Keratinocyte (primary cell): Measurements from ENCODE around the gene CHID1.

Experiments used
- CTCF ChIP-seq, 3 experiments: IDR thresholded peaks in 1 of 3; conservative IDR thresholded peaks in 1 of 3; optimal IDR thresholded peaks in 1 of 3; 2 replicates in 2 of 3; 3 replicates in 1 of 3; pipeline versions ENCODE3 to v1.5.1; 2011; ENCODE audit warnings: low read length in 3 of 3, mild to moderate bottlenecking in 3 of 3, moderate library complexity in 2 of 3, control low read depth in 1 of 3, inconsistent platforms in 1 of 3; ENCODE audit not compliant: insufficient read depth in 2 of 3; ENCODE audit errors: extremely low read depth in 1 of 3
- EZH2 ChIP-seq: IDR thresholded peaks from one replicate; pipeline ENCODE4 v1.6.1; 2012; ENCODE audit warnings: inconsistent platforms, mild to moderate bottlenecking, low read length, moderate library complexity

GRCh38 chr11:951507-951906 is 40.9 kb upstream of the CHID1 start:
- TF ChIP-seq CTCF (optimal IDR thresholded peaks at IDR 0.05 in 1 of 3, IDR thresholded peaks at IDR 0.05 in 1 of 3, conservative IDR thresholded peaks at IDR 0.05 in 1 of 3; ENCODE audit: extremely low read depth in 1 of 3, insufficient read depth in 2 of 3, low read length in 3 of 3) (no peak), EZH2 (no peak)
